HCT116 (cell line): ENCODE data around the gene SLC35E2B. TPM values are rescaled to one million over a fixed set of nuclear protein-coding genes. Genes with fewer than 3 reads are reported as not detected.

Experiments
- ATAC-seq: fragments of 200-7000 bp; cut with Tn5 transposase; 2 replicates; pipeline ENCODE4 v1.9.1; 2020; ENCODE audit warnings: mild to moderate bottlenecking, moderate library complexity
- BruUV-seq: library from RNA; stranded (reverse); fragments of 400-500 nt; replicated peaks from 2 replicates; lab custom pipeline; 2021; lab: Mats Ljungman, UMichigan
- CTCF ChIA-PET: fragments of 300-600 bp; sonication (Branson Sonifier 250); formaldehyde crosslinking; loops from one replicate; lab custom pipeline; 2021; ENCODE audit warnings: antibody characterized with exemption; lab: Charles Lee
- POLR2A ChIA-PET: fragments of 300-600, 350-600 bp; sonication (Branson Sonifier 250); formaldehyde crosslinking; loops from one replicate; lab custom pipeline; 2021; ENCODE audit warnings: antibody characterized with exemption; lab: Charles Lee
- RAD21 ChIA-PET, 2 experiments: fragments of 300-600 bp; sonication (Branson Sonifier 250); formaldehyde crosslinking; loops; one replicate each; lab custom pipeline; 2023; ENCODE audit warnings: low total read pairs in 2 of 2; ENCODE audit not compliant: uncharacterized antibody in 2 of 2, unreplicated experiment in 2 of 2, low non-redundant PET in 1 of 2; lab: Charles Lee
- DNase-seq: peaks from one replicate; pipeline ENCODE4 v3.0.0-alpha.2; 2010; ENCODE audit warnings: low read depth, low spot score
- H2AFZ ChIP-seq: fragments of 200-600 bp; shearing (Covaris generic), sonication (generic); 2 replicates; pipeline ENCODE4 v1.6.1; 2017; ENCODE audit warnings: low read depth, mixed run types, mixed read lengths, antibody characterized with exemption, low read length; ENCODE audit not compliant: poor library complexity, severe bottlenecking
- H3K27ac ChIP-seq: 2 replicates; pipeline ENCODE4 v1.5.1; 2012; ENCODE audit warnings: low read depth, low read length
- H3K27me3 ChIP-seq: fragments of 200-600 bp; sonication (generic); 2 replicates; pipeline ENCODE4 v1.6.1; 2016; ENCODE audit warnings: mixed run types, low read length, mixed read lengths; ENCODE audit not compliant: insufficient read depth
- H3K36me3 ChIP-seq, 2 experiments: fragments of 200-500 bp in 1 of 2; fragments of 200-600 bp in 1 of 2; sonication (Bioruptor generic) in 1 of 2; sonication (generic) in 1 of 2; 2 replicates each; pipeline versions ENCODE4 v1.5.1 to v1.6.1; 2014 to 2016; ENCODE audit warnings: low read length in 2 of 2, inconsistent platforms in 1 of 2, mixed read lengths in 1 of 2, mixed run types in 1 of 2; ENCODE audit not compliant: insufficient read depth in 2 of 2, control insufficient read depth in 1 of 2
- H3K4me1 ChIP-seq, 2 experiments: fragments of 200-600 bp in 1 of 2; sonication (generic) in 1 of 2; 2 replicates each; pipeline versions ENCODE4 v1.5.1 to v1.6.1; 2012 to 2017; ENCODE audit warnings: low read length in 2 of 2, inconsistent platforms in 1 of 2, mild to moderate bottlenecking in 1 of 2, mixed read lengths in 1 of 2, mixed run types in 1 of 2, moderate library complexity in 1 of 2; ENCODE audit not compliant: insufficient read depth in 2 of 2, control insufficient read depth in 1 of 2
- H3K4me2 ChIP-seq: fragments of 200-600 bp; sonication (generic); 2 replicates; pipeline ENCODE4 v1.6.1; 2017; ENCODE audit warnings: mixed run types, low read length, mixed read lengths
- H3K4me3 ChIP-seq, 2 experiments: fragments of 200-600 bp in 1 of 2; sonication (generic) in 1 of 2; replicated peaks in 1 of 2; 2 replicates each; pipeline ENCODE4 v1.5.1; 2011 to 2016; ENCODE audit warnings: low read length in 2 of 2, control low read depth in 1 of 2, low read depth in 1 of 2, mild to moderate bottlenecking in 1 of 2, mixed read lengths in 1 of 2, mixed run types in 1 of 2
- H3K79me2 ChIP-seq: fragments of 200-600 bp; sonication (generic); 2 replicates; pipeline ENCODE4 v1.6.1; 2017; ENCODE audit warnings: mild to moderate bottlenecking, mixed run types, low read length, moderate library complexity, mixed read lengths; ENCODE audit not compliant: insufficient read depth
- H3K9ac ChIP-seq: fragments of 200-600 bp; sonication (generic); 2 replicates; pipeline ENCODE4 v1.6.1; 2016; ENCODE audit warnings: low read length, mixed read lengths
- H3K9me2 ChIP-seq: fragments of 200-600 bp; sonication (generic), shearing (Covaris generic); 2 replicates; pipeline ENCODE4 v1.6.1; 2017; ENCODE audit warnings: mixed run types, mild to moderate bottlenecking, moderate library complexity; ENCODE audit not compliant: insufficient read depth
- H3K9me3 ChIP-seq, 2 experiments: fragments of 200-500 bp in 1 of 2; fragments of 200-600 bp in 1 of 2; sonication (Bioruptor generic) in 1 of 2; sonication (generic) in 1 of 2; 2 replicates each; pipeline ENCODE4 v1.6.1; 2014 to 2017; ENCODE audit warnings: low read length in 2 of 2, mixed read lengths in 2 of 2, inconsistent platforms in 1 of 2, low read depth in 1 of 2, mild to moderate bottlenecking in 1 of 2, mixed run types in 1 of 2, moderate library complexity in 1 of 2; ENCODE audit not compliant: control insufficient read depth in 1 of 2, insufficient read depth in 1 of 2
- H4K20me1 ChIP-seq: fragments of 200-600 bp; sonication (generic), shearing (Covaris generic); 2 replicates; pipeline ENCODE4 v1.6.1; 2017; ENCODE audit warnings: mixed run types, mild to moderate bottlenecking, moderate library complexity; ENCODE audit not compliant: insufficient read depth
- CBX3 ChIP-seq: IDR thresholded peaks from 2 replicates; pipeline ENCODE4 v1.6.1; 2012; ENCODE audit warnings: low read depth
- CEBPB ChIP-seq: IDR thresholded peaks from 2 replicates; pipeline ENCODE4 v1.6.1; 2012; ENCODE audit warnings: low read depth
- EGR1 ChIP-seq: IDR thresholded peaks from 2 replicates; pipeline ENCODE4 v1.6.1; 2012; ENCODE audit warnings: low read depth
- ELF1 ChIP-seq: IDR thresholded peaks from 2 replicates; pipeline ENCODE4 v1.6.1; 2012; ENCODE audit warnings: low read depth, borderline replicate concordance
- EZH2 ChIP-seq: fragments of 200-600 bp; sonication (generic); IDR thresholded peaks from 2 replicates; pipeline ENCODE4 v1.6.1; 2017; ENCODE audit warnings: antibody characterized with exemption, mixed run types
- EZH2phosphoT487 ChIP-seq: fragments of 200-600 bp; IDR thresholded peaks from 2 replicates; pipeline ENCODE4 v1.6.1; 2018; ENCODE audit warnings: antibody characterized with exemption, borderline replicate concordance
- FOSL1 ChIP-seq: IDR thresholded peaks from 2 replicates; pipeline ENCODE4 v1.6.1; 2012; ENCODE audit warnings: low read depth
- POLR2AphosphoS5 ChIP-seq: IDR thresholded peaks from 2 replicates; pipeline ENCODE4 v1.6.1; 2011; ENCODE audit warnings: mild to moderate bottlenecking, low read depth, low read length, moderate library complexity
- RAD21 ChIP-seq: IDR thresholded peaks from 2 replicates; pipeline ENCODE4 v1.6.1; 2012; ENCODE audit warnings: low read depth, mild to moderate bottlenecking
- SIN3A ChIP-seq: IDR thresholded peaks from 2 replicates; pipeline ENCODE4 v1.6.1; 2012; ENCODE audit warnings: low read depth
- SP1 ChIP-seq: IDR thresholded peaks from 2 replicates; pipeline ENCODE4 v1.6.1; 2012; ENCODE audit warnings: low read depth
- SRF ChIP-seq: IDR thresholded peaks from 2 replicates; pipeline ENCODE4 v1.6.1; 2012; ENCODE audit warnings: low read depth
- YY1 ChIP-seq: IDR thresholded peaks from 2 replicates; pipeline ENCODE4 v1.6.1; 2011; ENCODE audit warnings: low read length, low read depth, moderate library complexity, mild to moderate bottlenecking; ENCODE audit not compliant: insufficient replicate concordance; ENCODE audit errors: extremely low read depth
- ZNF274 ChIP-seq: fragments of 200-500 bp; sonication (Bioruptor generic); IDR thresholded peaks from 2 replicates; pipeline ENCODE4 v1.6.1; 2014; ENCODE audit warnings: mild to moderate bottlenecking, low read depth, low read length, inconsistent platforms
- intact Hi-C: fragments of 100-400 bp; cut with micrococcal nuclease; formaldehyde crosslinking; loops from 2 replicates; pipeline ENCODE4 v1.10.0; 2022
- total RNA-seq: library from RNA; stranded (reverse); gene quantifications from one replicate; pipeline ENCODE4 v1.2.1, GENCODE V29; 2021; ENCODE audit not compliant: unreplicated experiment
- TF ChIP-seq, protein P1 (sequence below): IDR thresholded peaks from 2 replicates; pipeline ENCODE4 v1.6.1; 2012; ENCODE audit warnings: low read depth

Gene SLC35E2B
- total RNA-seq, 1 experiment from 2014 or later = 30.3 TPM

DNA sequence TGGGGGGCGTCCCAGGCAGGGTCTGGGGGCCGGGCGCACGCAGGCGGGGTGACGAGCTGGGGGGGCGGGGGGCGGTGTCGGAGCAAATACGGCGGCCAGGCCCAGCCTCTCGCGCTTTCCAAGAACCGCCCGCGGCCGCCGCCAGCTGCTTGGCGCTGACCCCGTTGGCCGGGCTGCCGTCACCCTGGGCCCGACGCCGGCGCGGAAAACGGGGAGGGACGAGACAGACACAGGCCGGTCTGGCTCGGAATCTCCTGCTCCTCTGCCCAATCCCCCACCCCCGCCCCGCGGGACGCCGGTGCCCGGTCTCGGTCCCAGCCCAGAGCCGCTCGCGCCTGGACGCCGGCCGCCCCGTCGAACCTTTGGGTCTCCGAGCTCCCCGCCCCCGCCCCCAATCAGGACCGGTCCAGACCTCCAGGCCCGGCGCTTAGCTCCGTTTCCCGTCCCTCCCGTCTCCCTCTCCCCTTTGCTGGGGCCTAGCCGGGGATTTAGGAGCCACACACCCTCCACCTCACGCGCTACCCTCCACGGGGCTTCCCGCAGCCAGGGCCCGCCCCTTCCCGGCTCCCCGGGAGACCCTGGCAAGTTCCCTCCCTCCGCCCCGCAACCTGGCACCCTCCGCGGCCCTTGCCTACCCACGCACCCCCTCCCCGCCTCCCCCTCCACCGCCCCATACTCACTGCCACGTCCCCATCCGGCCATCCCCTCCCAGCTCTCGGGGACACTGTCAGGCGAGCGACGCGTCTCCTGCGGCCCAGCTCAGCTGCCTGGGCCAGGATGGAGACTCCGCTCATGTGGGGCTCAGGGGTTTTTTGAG is 61.4 kb downstream of the SLC35E2B start:
- TF ChIP-seq YY1 = no peak
- no peak for TF ChIP-seq ZNF274
- TF ChIP-seq EZH2 = no peak
- no peak for TF ChIP-seq CBX3
- ChIA-PET RAD21 (no interaction called here), POLR2A (no interaction called here), CTCF (no interaction called here)
- no peak overlapping the region for H2AFZ ChIP-seq
- peaks cover 13% of the 10 kb centered on the region; the same call in 1 of the 2 replicates for H3K79me2 ChIP-seq
- H3K27ac ChIP-seq = no peak overlapping the region
- H3K36me3 ChIP-seq = no peaks in the 10 kb centered on the region
- H3K27me3 ChIP-seq = no peaks in the 10 kb centered on the region
- no TSS peak for BruUV-seq
- intact Hi-C loops = no loop called here
- peaks cover 4 to 30% of the 10 kb centered on the region in 2 experiments for H3K4me1 ChIP-seq
- no peaks in the 10 kb centered on the region for H3K9me3 ChIP-seq
- no peak overlapping the region for H3K9ac ChIP-seq
- H3K4me2 ChIP-seq = no peak overlapping the region
- ATAC-seq = no peak
- H3K9me2 ChIP-seq = no peaks in the 10 kb centered on the region
- no peak for DNase-seq
- no peaks in the 10 kb centered on the region for H4K20me1 ChIP-seq
- H3K4me3 ChIP-seq = no peak overlapping the region

DNA sequence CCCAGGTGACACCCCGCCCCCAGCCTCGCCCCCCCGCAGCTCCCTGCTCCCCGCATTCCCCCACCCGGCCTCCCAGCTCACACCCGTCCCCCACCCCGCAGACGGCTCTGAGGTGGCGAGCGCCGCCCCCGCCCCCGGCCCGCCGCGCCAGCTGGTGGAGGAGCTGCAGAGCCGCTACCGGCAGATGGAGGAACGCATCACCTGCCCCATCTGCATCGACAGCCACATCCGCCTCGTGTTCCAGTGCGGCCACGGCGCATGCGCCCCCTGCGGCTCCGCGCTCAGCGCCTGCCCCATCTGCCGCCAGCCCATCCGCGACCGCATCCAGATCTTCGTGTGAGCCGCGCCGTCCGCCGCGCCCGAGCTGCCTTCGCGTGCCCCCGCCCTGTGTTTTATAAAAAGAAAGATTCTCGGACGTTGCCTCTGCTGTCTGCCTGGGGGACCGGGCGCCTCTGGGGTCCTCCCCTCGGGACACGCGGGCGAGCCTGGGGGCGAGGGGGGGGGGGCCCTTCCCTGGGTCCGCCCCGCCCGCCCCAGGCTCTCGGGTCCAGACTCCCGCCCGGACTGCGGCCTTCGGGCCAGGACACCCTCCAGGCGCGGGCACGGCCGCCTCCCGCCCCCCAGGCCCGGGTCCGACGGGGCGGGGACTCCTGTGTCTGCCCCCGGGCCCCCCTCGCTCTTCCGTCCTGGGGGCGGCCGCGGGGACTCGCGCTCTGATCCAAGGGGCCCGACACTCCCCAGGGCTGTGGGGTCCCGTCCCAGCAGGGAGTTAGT is 62.2 kb downstream of the SLC35E2B start:
- ATAC-seq (no peak), DNase-seq (no peak)
- Histone ChIP-seq H3K4me1 (peaks cover 4 to 38% of the 10 kb centered on the region in 2 experiments), H3K9ac (no peak overlapping the region), H3K27me3 (no peaks in the 10 kb centered on the region), H3K9me2 (no peaks in the 10 kb centered on the region), H3K36me3 (no peaks in the 10 kb centered on the region), H3K9me3 (no peaks in the 10 kb centered on the region), H3K4me3 (no peak overlapping the region), H3K4me2 (no peak overlapping the region), H3K79me2 (peaks cover 13% of the 10 kb centered on the region; the same call in 1 of the 2 replicates), H3K27ac (no peak overlapping the region), H4K20me1 (no peaks in the 10 kb centered on the region), H2AFZ (no peak overlapping the region)
- ChIA-PET CTCF (no interaction called here), RAD21 (no interaction called here), POLR2A (interaction anchor here (2.4 kb wide), 1 partner anchor 15 kb away, joined by 15 read pairs; the partner anchor contains the start of gene MIB2)
- BruUV-seq = no TSS peak
- intact Hi-C loops = no loop called here
- TF ChIP-seq SIN3A = no peak
- TF ChIP-seq SP1 = no peak
- no peak for TF ChIP-seq EGR1
- TF ChIP-seq ELF1 = no peak
- no peak for TF ChIP-seq RAD21
- no peak for TF ChIP-seq CEBPB
- TF ChIP-seq POLR2AphosphoS5 = no peak
- TF ChIP-seq, protein P1, sequence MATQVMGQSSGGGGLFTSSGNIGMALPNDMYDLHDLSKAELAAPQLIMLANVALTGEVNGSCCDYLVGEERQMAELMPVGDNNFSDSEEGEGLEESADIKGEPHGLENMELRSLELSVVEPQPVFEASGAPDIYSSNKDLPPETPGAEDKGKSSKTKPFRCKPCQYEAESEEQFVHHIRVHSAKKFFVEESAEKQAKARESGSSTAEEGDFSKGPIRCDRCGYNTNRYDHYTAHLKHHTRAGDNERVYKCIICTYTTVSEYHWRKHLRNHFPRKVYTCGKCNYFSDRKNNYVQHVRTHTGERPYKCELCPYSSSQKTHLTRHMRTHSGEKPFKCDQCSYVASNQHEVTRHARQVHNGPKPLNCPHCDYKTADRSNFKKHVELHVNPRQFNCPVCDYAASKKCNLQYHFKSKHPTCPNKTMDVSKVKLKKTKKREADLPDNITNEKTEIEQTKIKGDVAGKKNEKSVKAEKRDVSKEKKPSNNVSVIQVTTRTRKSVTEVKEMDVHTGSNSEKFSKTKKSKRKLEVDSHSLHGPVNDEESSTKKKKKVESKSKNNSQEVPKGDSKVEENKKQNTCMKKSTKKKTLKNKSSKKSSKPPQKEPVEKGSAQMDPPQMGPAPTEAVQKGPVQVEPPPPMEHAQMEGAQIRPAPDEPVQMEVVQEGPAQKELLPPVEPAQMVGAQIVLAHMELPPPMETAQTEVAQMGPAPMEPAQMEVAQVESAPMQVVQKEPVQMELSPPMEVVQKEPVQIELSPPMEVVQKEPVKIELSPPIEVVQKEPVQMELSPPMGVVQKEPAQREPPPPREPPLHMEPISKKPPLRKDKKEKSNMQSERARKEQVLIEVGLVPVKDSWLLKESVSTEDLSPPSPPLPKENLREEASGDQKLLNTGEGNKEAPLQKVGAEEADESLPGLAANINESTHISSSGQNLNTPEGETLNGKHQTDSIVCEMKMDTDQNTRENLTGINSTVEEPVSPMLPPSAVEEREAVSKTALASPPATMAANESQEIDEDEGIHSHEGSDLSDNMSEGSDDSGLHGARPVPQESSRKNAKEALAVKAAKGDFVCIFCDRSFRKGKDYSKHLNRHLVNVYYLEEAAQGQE = no peak
- no peak for TF ChIP-seq EZH2
- TF ChIP-seq EZH2phosphoT487 = no peak
- no peak for TF ChIP-seq FOSL1
- no peak for TF ChIP-seq SRF
